MM.1S (cell line): ENCODE measurements around the gene FOXC1.

Experiments
- DNase-seq: peaks from one replicate; pipeline ENCODE4 v3.0.0-alpha.2; 2015
- H2AFZ ChIP-seq: fragments of 300-600 bp; sonication (generic); 2 replicates; pipeline ENCODE4 v1.6.0; 2016; ENCODE audit warnings: antibody characterized with exemption, low read length
- H3F3A ChIP-seq: fragments of 300-600 bp; sonication (generic); 2 replicates; pipeline ENCODE4 v1.6.1; 2016; ENCODE audit warnings: mild to moderate bottlenecking, antibody characterized with exemption, low read length, moderate library complexity, mixed read lengths; ENCODE audit not compliant: insufficient read depth
- H3K27ac ChIP-seq: fragments of 300-600 bp; sonication (generic); 2 replicates; pipeline ENCODE4 v1.5.1; 2016; ENCODE audit warnings: mild to moderate bottlenecking, low read length
- H3K27me3 ChIP-seq: fragments of 300-600 bp; sonication (generic); replicated peaks from 2 replicates; pipeline ENCODE4 v1.6.0; 2016; ENCODE audit warnings: low read length; ENCODE audit not compliant: insufficient read depth
- H3K36me3 ChIP-seq: fragments of 300-600 bp; sonication (generic); replicated peaks from 2 replicates; pipeline ENCODE4 v1.6.1; 2016; ENCODE audit warnings: mild to moderate bottlenecking, low read length, mixed read lengths; ENCODE audit not compliant: insufficient read depth
- H3K4me1 ChIP-seq: fragments of 300-600 bp; sonication (generic); 2 replicates; pipeline ENCODE4 v1.6.1; 2016; ENCODE audit warnings: low read length, mixed read lengths
- H3K4me2 ChIP-seq: fragments of 300-600 bp; sonication (generic); 2 replicates; pipeline ENCODE4 v1.6.0; 2016; ENCODE audit warnings: low read depth, low read length
- H3K4me3 ChIP-seq: fragments of 300-600 bp; sonication (generic); 2 replicates; pipeline ENCODE4 v1.5.1; 2016; ENCODE audit warnings: low read length, mixed read lengths
- H3K79me2 ChIP-seq: fragments of 300-600 bp; sonication (generic); 2 replicates; pipeline ENCODE4 v1.6.1; 2016; ENCODE audit warnings: mixed run types, low read length, mixed read lengths
- H3K9ac ChIP-seq: fragments of 300-600 bp; sonication (generic); 2 replicates; pipeline ENCODE4 v1.6.1; 2016; ENCODE audit warnings: low read length, mixed read lengths
- H3K9me2 ChIP-seq: fragments of 300-600 bp; sonication (generic); replicated peaks from 2 replicates; pipeline ENCODE4 v1.6.1; 2016; ENCODE audit warnings: mild to moderate bottlenecking, low read length, mixed read lengths; ENCODE audit not compliant: insufficient read depth
- H3K9me3 ChIP-seq: fragments of 300-600 bp; sonication (generic); replicated peaks from 2 replicates; pipeline ENCODE4 v1.6.1; 2016; ENCODE audit warnings: mild to moderate bottlenecking, low read length, mixed read lengths; ENCODE audit not compliant: insufficient read depth
- H4K20me1 ChIP-seq: fragments of 300-600 bp; sonication (generic); 2 replicates; pipeline ENCODE4 v1.6.1; 2016; ENCODE audit warnings: mild to moderate bottlenecking, low read length, moderate library complexity, mixed read lengths; ENCODE audit not compliant: insufficient read depth
- CTCF ChIP-seq: fragments of 300-600 bp; sonication (generic); IDR thresholded peaks from 2 replicates; pipeline ENCODE4 v1.5.1; 2016; ENCODE audit warnings: antibody characterized with exemption, low read length, mixed read lengths
- EZH2 ChIP-seq: fragments of 300-600 bp; sonication (generic); optimal IDR thresholded peaks from 2 replicates; pipeline ENCODE3; 2017; ENCODE audit warnings: low read depth, mild to moderate bottlenecking, antibody characterized with exemption, low read length, mixed read lengths
- EZH2phosphoT487 ChIP-seq: fragments of 300-600 bp; sonication (generic); IDR thresholded peaks from 2 replicates; pipeline ENCODE4 v1.6.1; 2018; ENCODE audit warnings: antibody characterized with exemption, low read length

The FOXC1 gene

DNA sequence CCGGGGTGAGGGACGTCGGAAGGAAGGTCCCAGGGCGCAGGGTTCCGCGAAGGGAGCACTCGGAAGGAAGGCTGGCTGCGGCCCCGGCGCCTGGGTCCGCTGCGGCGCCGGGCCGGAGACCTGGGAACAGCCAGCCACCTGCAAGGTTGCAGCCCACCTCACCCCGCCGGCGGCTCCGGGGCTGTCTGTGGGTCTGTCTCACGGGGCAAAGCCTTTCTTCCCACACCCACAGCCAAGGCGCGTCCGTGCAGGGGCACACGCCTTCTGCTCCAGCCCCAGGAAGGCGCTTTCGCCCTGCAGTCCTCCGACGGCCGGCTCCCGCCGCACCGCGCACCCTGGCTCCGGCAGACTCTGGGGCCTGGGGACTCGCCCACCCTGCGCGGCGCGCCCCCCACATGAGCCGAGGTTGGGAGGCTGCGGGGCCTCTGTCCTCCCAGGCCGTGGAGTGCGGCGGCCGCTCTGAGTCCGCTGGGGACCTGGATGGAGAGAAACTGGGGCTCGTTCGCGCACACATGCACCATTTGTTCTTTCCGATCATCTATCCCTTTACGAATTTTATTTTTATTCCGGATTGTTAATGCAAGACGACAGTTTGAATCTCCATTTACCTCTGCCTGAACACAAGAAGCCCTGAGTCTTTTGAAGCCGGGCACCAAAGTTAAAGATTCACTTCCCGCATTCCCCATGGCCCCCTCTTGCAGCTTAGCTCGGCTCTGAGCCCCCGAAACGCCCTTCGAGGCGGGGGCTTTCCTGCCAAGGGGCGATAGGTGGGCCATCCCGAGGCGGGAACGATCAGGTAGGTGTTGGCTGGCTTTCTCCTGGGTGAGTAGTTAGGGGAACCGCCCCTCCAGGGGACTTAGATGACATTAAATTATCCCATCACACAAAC is 4.5 kb upstream of the FOXC1 start:
- Histone ChIP-seq H3K79me2 (no peaks in the 10 kb centered on the region), H4K20me1 (no peaks in the 10 kb centered on the region), H3K36me3 (no peaks in the 10 kb centered on the region), H3K9ac (no peak overlapping the region), H3K27me3 (peaks cover 70% of the 10 kb centered on the region), H3K27ac (no peak overlapping the region), H3K4me1 (no peaks in the 10 kb centered on the region), H3F3A (no peaks in the 10 kb centered on the region), H3K9me2 (no peaks in the 10 kb centered on the region), H3K4me3 (no peak overlapping the region), H2AFZ (no peak overlapping the region), H3K9me3 (no peaks in the 10 kb centered on the region), H3K4me2 (peak overlapping the region; percentile 81; the same call in 1 of the 2 replicates)
- no peak for DNase-seq
- TF ChIP-seq CTCF (no peak), EZH2phosphoT487 (no peak), EZH2 (no peak)

DNA sequence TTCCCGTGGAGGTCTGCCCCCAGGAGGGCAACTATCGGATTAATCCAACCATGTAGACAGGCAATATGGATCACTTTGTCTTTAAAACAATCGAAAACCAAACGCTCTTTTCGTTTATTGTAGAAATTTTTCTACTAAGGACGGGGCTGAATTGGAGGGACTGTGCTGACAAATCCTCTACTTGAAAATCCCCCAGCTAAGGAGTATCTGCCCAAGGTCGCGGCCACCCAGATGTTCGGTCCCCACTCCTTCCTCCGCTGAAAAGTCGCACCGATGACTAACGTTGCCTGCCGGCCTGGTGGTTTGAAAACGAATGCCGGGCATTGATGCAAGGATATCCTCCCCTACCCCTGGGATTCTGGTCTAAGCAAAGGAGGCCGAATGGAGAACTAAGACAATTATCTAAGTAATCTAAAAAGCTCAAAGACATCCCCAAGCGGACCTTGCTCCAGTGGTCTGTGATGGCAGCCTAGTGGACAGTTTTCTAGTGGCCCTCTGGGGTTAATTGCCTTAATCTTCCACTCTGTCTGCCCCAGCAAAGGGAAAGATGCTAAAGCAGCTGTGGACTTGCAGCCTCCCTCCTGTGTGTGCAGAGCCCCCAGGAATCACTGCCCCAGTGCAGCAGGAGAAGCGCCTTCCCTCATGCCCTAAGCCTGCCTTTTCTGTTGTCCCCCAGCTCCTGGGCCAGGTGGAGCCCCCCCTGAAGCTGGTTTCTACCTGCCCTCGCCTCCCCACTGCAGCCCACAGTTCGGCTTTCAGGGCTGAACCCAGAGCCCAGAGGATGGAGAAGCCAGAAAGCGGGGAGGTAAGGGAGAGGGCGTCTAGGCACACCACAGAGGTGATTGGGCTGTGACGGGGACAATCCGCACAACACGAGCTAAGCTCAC is 3.6 kb upstream of the FOXC1 start:
- no peaks in the 10 kb centered on the region for H4K20me1 ChIP-seq

More for the DNA sequence above, 3.6 kb upstream of the FOXC1 start:
- H3K9me2 ChIP-seq = no peaks in the 10 kb centered on the region
- no peak overlapping the region for H2AFZ ChIP-seq
- no peak overlapping the region for H3K4me3 ChIP-seq
- H3F3A ChIP-seq = no peaks in the 10 kb centered on the region
- H3K79me2 ChIP-seq = no peaks in the 10 kb centered on the region
- no peak for DNase-seq
- peaks cover 66% of the 10 kb centered on the region for H3K27me3 ChIP-seq
- no peak overlapping the region for H3K4me2 ChIP-seq
- TF ChIP-seq EZH2phosphoT487 = no peak
- TF ChIP-seq CTCF = no peak
- no peak for TF ChIP-seq EZH2
- no peaks in the 10 kb centered on the region for H3K36me3 ChIP-seq
- H3K9me3 ChIP-seq = no peaks in the 10 kb centered on the region
- no peak overlapping the region for H3K9ac ChIP-seq
- H3K27ac ChIP-seq = no peak overlapping the region
- H3K4me1 ChIP-seq = no peaks in the 10 kb centered on the region
